ENCODE results near the gene CSF3. TPM values are rescaled to one million over a fixed set of nuclear protein-coding genes. Genes with fewer than 3 reads are reported as not detected.
A peak's percentile ranks its signal among the peaks of the same experiment; 100 is the strongest.

Gene CSF3
- total RNA-seq, 1 experiment from 2014 or later, result not detected

GRCh38 chr17:40019140-40019991 lies 4.1 kb downstream of the CSF3 start:
- Mint-ChIP-seq H3K9me3 (no peaks in the 10 kb centered on the region), H3K4me1 (peaks cover 33% of the 10 kb centered on the region), H3K36me3 (peaks cover 12% of the 10 kb centered on the region), H3K27me3 (ENCODE audit: low read depth) (no peaks in the 10 kb centered on the region), H3K27ac (peak overlapping the region; percentile 89), H3K4me3 (no peak overlapping the region)
- TF ChIP-seq CREB1 (CRISPR knock-in tag; IDR thresholded peaks at IDR 0.05) (no peak), TP53 (CRISPR knock-in tag; IDR thresholded peaks at IDR 0.05) (0 out of 2 replicates have a peak, but pooled peaks have one; percentile 33), ATF3 (CRISPR knock-in tag; conservative IDR thresholded peaks at IDR 0.05) (no peak), EMX1 (CRISPR knock-in tag; IDR thresholded peaks at IDR 0.05) (no peak)
- peak; percentile 24 for DNase-seq (ENCODE audit: low spot score)
- POLR2A ChIA-PET, result interaction anchor here (1.2 kb wide), 2 partner anchors 16 to 94 kb away, joined by 3 to 5 read pairs; no protein-coding TSS in a partner anchor
- no peak; the same call in 1 of the 2 replicates for ATAC-seq
- CTCF ChIA-PET, result interaction anchor here (0.8 to 7.6 kb wide), 12 partner anchors 7 to 339 kb away, joined by 3 to 128 read pairs (median 7); partner anchors contain the start of gene NR1D1

GRCh38 chr17:40020146-40020545 lies 4.9 kb downstream of the CSF3 start:
- ATAC-seq (no peak), DNase-seq (ENCODE audit: low spot score) (no peak)
- Mint-ChIP-seq H3K36me3 (peaks cover 15% of the 10 kb centered on the region), H3K27me3 (ENCODE audit: low read depth) (no peaks in the 10 kb centered on the region), H3K4me1 (peaks cover 29% of the 10 kb centered on the region), H3K4me3 (no peak overlapping the region), H3K9me3 (no peaks in the 10 kb centered on the region), H3K27ac (no peak overlapping the region)
- ChIA-PET POLR2A (interaction anchor here (0.6 kb wide), 1 partner anchor 12 kb away, joined by 3 read pairs; no protein-coding TSS in a partner anchor), CTCF (interaction anchor here (1.1 to 1.5 kb wide), 3 partner anchors 15 to 148 kb away, joined by 3 to 9 read pairs (median 4); no protein-coding TSS in a partner anchor)
- TF ChIP-seq EMX1 (CRISPR knock-in tag; IDR thresholded peaks at IDR 0.05) (no peak), MXD4 (CRISPR knock-in tag; IDR thresholded peaks at IDR 0.05; ENCODE audit: borderline replicate concordance) (no peak), TP53 (CRISPR knock-in tag; IDR thresholded peaks at IDR 0.05) (no peak), SMAD3 (CRISPR knock-in tag; IDR thresholded peaks at IDR 0.05; ENCODE audit: borderline replicate concordance) (no peak), MYBL2 (CRISPR knock-in tag; IDR thresholded peaks at IDR 0.05) (no peak), TEAD1 (CRISPR knock-in tag; IDR thresholded peaks at IDR 0.05) (no peak), ZNF532 (CRISPR knock-in tag; IDR thresholded peaks at IDR 0.05; ENCODE audit: borderline replicate concordance) (no peak), ZNF281 (CRISPR knock-in tag; IDR thresholded peaks at IDR 0.05) (no peak), ZNF232 (CRISPR knock-in tag; IDR thresholded peaks at IDR 0.05) (no peak), FOXP4 (CRISPR knock-in tag; IDR thresholded peaks at IDR 0.05) (no peak), ATF2 (CRISPR knock-in tag; IDR thresholded peaks at IDR 0.05; ENCODE audit: borderline replicate concordance, low read depth) (no peak), ZNF512 (CRISPR knock-in tag; IDR thresholded peaks at IDR 0.05; ENCODE audit: borderline replicate concordance) (no peak), MAX (CRISPR knock-in tag; IDR thresholded peaks at IDR 0.05) (no peak), KAT7 (CRISPR knock-in tag; IDR thresholded peaks at IDR 0.05; ENCODE audit: borderline replicate concordance) (no peak), E2F4 (CRISPR knock-in tag; IDR thresholded peaks at IDR 0.05; ENCODE audit: borderline replicate concordance, low read depth) (no peak), TCF7 (CRISPR knock-in tag; IDR thresholded peaks at IDR 0.05; ENCODE audit: low read depth) (no peak)
